Stimulated activated CD4-positive, alpha-beta T cell treated with anti-CD3 and anti-CD28 coated beads, Interleukin-12 subunit alpha, Interleukin-12 subunit beta, amount 100 ng/mL, for 4 hours (primary cell): ENCODE results near the gene HOXC13.

Experiments used
- DNase-seq: peaks from one replicate; pipeline ENCODE4 v3.0.0-alpha.2; 2020

Gene HOXC13

GRCh38 chr12:53938326-53939140 lies at the start of gene HOXC13:
HOXC13 (plus strand) TSS chr12:53938831; CDS start chr12:53938907, 76 bp downstream.
- DNase-seq = peak; percentile 42

GRCh38 chr12:53890081-53890480 lies 48.5 kb upstream of the HOXC13 start:
- no peak for DNase-seq

- DNase-seq = no peak
Observed at GRCh38 chr12:53892762-53893395, 45.8 kb upstream of the HOXC13 start.

- DNase-seq = no peak
Observed at GRCh38 chr12:53899230-53899629, 39.4 kb upstream of the HOXC13 start.

GRCh38 chr12:53907103-53907502 lies 31.5 kb upstream of the HOXC13 start:
- no peak for DNase-seq

- DNase-seq = no peak
Observed at GRCh38 chr12:53916788-53917655, 21.6 kb upstream of the HOXC13 start.

GRCh38 chr12:53924521-53925405 lies 13.9 kb upstream of the HOXC13 start:
- DNase-seq = no peak

- no peak for DNase-seq
Observed at GRCh38 chr12:53927220-53928029, 11.2 kb upstream of the HOXC13 start.

- DNase-seq = no peak
Observed at GRCh38 chr12:53928054-53928835, 10.4 kb upstream of the HOXC13 start.

- no peak for DNase-seq
Observed at GRCh38 chr12:53929527-53929926, 9.1 kb upstream of the HOXC13 start.

- no peak for DNase-seq
Observed at GRCh38 chr12:53930591-53931255, 7.9 kb upstream of the HOXC13 start.

- DNase-seq = no peak
Observed at GRCh38 chr12:53931844-53932581, 6.6 kb upstream of the HOXC13 start.

- DNase-seq = no peak
Observed at GRCh38 chr12:53932915-53933314, 5.7 kb upstream of the HOXC13 start.

- DNase-seq = no peak
Observed at GRCh38 chr12:53935383-53936341, 3.0 kb upstream of the HOXC13 start.

- no peak for DNase-seq
Observed at GRCh38 chr12:53937099-53937498, 1.5 kb upstream of the HOXC13 start.

- DNase-seq = no peak
Observed at GRCh38 chr12:53937596-53938325, 870 bp upstream of the HOXC13 start.
